Activated CD4-positive, alpha-beta T cell treated with anti-CD3 and anti-CD28 coated beads for 48 hours (primary cell): ENCODE data around the gene RBBP8NL.
A peak's percentile ranks its signal among the peaks of the same experiment; 100 is the strongest.
"Not testable (repeated sequence)": the region's sequence is repeated elsewhere in the genome, so short reads cannot be mapped to it uniquely, and the experiment has no call there.

Experiments used
- DNase-seq: peaks from one replicate; pipeline ENCODE4 v3.0.0-alpha.2; 2020

Gene RBBP8NL

GRCh38 chr20:62390317-62391164 lies 36.8 kb downstream of the RBBP8NL start:
- no peak for DNase-seq

- DNase-seq, result no peak
Measured at GRCh38 chr20:62389601-62390087, 37.7 kb downstream of the RBBP8NL start.

- DNase-seq, result no peak
Measured at GRCh38 chr20:62388839-62389600, 38.3 kb downstream of the RBBP8NL start.

- DNase-seq, result peak; percentile 33
Measured at GRCh38 chr20:62387933-62388635, 39.3 kb downstream of the RBBP8NL start.

GRCh38 chr20:62387219-62387913 lies 40.0 kb downstream of the RBBP8NL start:
- no peak for DNase-seq

GRCh38 chr20:62386383-62387218 lies 40.7 kb downstream of the RBBP8NL start, which contains the start of gene RPS21:
Gene RPS21, plus strand, starts transcription at chr20:62387103. Its CDS starts 236 bp downstream, at chr20:62387339.
- DNase-seq, result peak; percentile 94

GRCh38 chr20:62382306-62383198 lies 44.8 kb downstream of the RBBP8NL start:
- DNase-seq, result peak; percentile 87

GRCh38 chr20:62381842-62382241 lies 45.5 kb downstream of the RBBP8NL start:
- DNase-seq, result no peak

- DNase-seq, result no peak
Measured at GRCh38 chr20:62381202-62381797, 46.0 kb downstream of the RBBP8NL start.

GRCh38 chr20:62378215-62378614 lies 49.1 kb downstream of the RBBP8NL start:
- DNase-seq, result no peak

GRCh38 chr20:62377615-62378178 lies 49.6 kb downstream of the RBBP8NL start:
- DNase-seq, result no peak

- DNase-seq, result no peak
Measured at GRCh38 chr20:62377064-62377461, 50.3 kb downstream of the RBBP8NL start.

GRCh38 chr20:62376112-62377063 lies 51.0 kb downstream of the RBBP8NL start:
- no peak for DNase-seq

- no peak for DNase-seq
Measured at GRCh38 chr20:62374331-62375152, 52.8 kb downstream of the RBBP8NL start.

GRCh38 chr20:62373631-62374179 lies 53.6 kb downstream of the RBBP8NL start:
- not testable (repeated sequence) for DNase-seq

- no peak for DNase-seq
Measured at GRCh38 chr20:62372042-62372993, 55.0 kb downstream of the RBBP8NL start.
